22Rv1 (cell line): ENCODE data around the gene DIRAS1.

Experiments
- H3K27ac ChIP-seq: fragments of 450-650 bp; 2 replicates; pipeline ENCODE4 v1.5.1; 2017
- ZFX ChIP-seq: fragments of 450-650 bp; IDR thresholded peaks from 2 replicates; pipeline ENCODE4 v1.6.1; 2017; ENCODE audit warnings: antibody characterized with exemption, borderline replicate concordance
- TF ChIP-seq, protein P1 (sequence below): fragments of 450-650 bp; IDR thresholded peaks from 2 replicates; pipeline ENCODE4 v1.5.1; 2017; ENCODE audit warnings: mild to moderate bottlenecking

The DIRAS1 gene

DNA sequence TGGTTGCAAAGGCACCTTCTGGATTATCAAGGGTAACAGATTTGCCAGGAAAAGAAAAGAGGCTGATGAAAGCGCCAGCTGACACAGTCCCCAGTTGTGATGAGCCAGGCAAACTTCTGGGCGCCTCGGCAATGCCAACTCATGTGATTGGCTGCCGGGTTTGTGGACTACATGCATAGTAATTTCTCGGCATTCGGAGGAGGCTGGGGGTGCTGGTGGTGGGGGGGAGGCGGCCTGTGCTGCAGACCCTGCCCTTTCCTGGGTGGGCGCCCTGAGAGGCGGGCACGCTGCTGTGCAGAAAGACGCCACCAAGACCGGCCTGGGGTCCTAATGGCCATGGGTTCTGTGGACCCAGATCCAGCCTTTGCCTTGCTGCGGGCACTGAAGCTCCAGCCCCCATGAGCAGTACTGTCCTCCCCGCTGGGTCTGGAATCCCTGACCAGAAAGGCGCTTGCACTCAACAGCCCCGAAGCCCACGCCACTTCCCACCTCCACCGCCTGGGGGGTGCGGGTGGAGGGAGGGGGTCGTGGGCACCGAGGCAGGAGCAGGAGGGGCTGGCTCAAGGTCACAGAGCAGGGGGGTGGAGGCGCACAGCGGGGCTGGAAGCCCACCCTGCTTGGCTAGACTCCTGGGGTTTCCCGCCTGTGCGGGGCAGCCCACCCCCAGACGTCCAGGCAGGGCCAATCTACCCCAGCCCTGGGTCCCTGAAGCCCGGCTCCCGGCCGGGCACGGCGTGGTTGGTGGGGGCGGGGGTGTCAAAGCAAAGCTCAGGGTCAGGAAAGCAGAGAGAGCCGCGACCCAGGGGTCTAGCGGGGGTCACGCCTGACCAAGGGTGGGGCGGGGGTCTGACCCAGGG lies 1.0 kb downstream of the DIRAS1 start:
- peak overlapping the region; percentile 65 for H3K27ac ChIP-seq
- TF ChIP-seq, protein P1, sequence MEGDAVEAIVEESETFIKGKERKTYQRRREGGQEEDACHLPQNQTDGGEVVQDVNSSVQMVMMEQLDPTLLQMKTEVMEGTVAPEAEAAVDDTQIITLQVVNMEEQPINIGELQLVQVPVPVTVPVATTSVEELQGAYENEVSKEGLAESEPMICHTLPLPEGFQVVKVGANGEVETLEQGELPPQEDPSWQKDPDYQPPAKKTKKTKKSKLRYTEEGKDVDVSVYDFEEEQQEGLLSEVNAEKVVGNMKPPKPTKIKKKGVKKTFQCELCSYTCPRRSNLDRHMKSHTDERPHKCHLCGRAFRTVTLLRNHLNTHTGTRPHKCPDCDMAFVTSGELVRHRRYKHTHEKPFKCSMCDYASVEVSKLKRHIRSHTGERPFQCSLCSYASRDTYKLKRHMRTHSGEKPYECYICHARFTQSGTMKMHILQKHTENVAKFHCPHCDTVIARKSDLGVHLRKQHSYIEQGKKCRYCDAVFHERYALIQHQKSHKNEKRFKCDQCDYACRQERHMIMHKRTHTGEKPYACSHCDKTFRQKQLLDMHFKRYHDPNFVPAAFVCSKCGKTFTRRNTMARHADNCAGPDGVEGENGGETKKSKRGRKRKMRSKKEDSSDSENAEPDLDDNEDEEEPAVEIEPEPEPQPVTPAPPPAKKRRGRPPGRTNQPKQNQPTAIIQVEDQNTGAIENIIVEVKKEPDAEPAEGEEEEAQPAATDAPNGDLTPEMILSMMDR, result no peak
- no peak for TF ChIP-seq ZFX

DNA sequence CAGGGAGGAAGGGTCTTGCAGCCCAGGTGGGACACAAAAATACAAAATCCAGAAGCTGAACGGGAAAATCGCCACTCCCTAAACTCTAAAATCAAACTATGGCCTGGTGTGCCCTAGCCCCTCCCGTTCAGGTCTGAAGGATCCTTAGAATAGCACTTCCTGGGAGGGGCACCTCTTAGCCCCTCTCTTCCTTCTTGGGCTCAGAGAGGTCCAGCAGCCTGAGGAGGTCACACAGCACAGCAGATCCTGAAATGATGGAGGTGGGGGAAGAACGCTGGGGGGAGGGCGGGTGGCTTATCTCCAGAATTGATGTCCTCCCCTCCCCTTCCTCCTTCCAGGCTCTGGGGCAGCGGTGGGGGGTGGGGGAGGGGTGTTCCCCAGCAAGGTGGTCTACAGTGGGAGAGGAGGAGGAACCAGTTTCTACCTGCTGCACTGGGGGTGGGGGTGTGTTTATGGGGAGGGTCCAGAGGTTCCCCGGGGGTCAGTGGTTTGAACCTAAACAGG lies 1.9 kb downstream of the DIRAS1 start:
- H3K27ac ChIP-seq, result peak overlapping the region; percentile 65; the same call in 1 of the 2 replicates
- TF ChIP-seq, protein P1, result no peak
- TF ChIP-seq ZFX, result no peak

DNA sequence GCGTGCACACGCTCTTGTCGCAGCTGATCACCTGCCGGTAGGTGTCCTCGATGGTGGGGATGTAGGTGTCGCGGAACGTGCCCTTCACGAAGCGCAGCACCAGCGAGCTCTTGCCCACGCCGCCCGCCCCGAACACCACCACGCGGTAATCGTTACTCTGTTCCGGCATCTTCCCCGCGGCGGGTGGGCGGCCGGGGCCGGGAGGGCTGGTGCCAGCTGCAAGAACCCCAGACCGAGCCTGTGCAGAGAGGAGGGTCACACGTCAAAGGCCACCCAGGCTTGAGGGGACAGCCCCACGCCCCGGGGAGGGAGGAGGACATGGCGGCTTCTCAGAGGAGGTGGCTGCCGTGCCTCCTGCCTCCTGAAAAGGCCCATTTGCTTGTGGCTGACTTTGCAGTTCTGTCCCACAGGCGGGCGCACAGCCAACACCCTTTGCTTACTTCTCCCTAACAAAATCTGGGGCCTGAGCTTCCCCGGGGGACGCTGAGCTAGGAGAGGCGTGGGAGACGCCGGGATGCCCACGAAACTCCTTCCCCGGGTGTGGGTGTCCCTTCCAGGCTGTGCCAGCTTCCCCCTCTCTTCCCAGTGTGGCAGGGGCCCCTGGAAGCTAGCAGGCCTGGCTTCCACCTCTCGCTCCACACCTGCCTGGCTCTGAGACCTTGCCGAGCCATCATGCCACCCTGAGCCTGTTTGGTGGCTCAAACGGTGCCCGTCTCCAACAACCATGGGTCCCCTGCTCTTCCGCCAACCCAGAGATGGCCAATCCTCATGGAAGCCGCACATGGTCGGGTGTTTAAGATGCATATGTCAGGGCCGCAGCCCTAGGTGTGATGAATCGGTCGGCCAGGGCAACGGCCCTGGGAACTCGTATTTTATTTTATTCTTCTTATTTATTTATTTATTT lies 3.3 kb downstream of the DIRAS1 start:
- H3K27ac ChIP-seq, result no peak overlapping the region
- no peak for TF ChIP-seq ZFX

DNA sequence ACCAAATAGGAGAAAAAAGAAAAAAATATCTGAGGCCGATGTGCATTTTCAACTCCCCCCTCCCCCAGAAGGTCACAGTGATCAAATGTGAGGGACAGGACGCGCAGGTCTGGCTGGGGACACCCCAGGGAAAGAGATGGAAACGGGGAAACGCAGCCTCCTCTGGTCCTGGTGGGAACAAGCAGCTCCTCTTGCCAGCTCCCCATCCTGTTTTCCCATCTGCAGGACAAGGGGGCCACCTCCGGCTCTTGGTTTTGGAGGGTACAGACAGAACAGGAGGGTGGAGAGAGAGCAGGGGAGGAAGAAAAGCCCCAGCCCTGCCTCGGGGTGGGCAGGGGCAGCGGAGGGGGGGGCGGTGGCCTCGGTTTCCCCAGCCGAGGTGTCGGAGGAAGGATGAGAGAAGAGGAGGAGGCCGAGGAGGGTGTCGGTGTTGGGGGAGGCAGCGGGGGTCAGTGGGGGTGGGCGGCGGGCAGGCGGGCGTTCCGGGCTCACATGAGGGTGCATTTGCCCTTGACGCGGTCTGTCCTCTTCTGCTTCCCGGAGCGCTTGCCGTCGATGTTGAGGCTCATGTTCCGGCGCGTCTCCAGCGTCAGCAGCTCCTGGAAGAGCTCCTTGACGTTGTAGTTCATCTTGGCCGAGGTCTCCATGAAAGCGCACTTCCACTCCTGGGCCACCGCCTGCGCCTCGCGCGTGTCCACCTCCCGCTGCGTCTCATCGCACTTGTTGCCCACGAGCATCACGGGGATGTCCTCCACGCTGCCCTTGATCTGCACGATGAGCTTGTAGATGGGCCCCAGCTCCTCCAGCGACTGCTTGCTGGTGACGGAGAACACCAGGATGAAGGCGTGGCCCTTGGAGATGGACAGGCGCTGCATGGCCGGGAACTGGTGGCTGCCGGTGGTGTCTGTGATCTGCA lies 4.2 kb downstream of the DIRAS1 start:
- no peak overlapping the region for H3K27ac ChIP-seq
- no peak for TF ChIP-seq ZFX
- TF ChIP-seq, protein P1, result no peak

DNA sequence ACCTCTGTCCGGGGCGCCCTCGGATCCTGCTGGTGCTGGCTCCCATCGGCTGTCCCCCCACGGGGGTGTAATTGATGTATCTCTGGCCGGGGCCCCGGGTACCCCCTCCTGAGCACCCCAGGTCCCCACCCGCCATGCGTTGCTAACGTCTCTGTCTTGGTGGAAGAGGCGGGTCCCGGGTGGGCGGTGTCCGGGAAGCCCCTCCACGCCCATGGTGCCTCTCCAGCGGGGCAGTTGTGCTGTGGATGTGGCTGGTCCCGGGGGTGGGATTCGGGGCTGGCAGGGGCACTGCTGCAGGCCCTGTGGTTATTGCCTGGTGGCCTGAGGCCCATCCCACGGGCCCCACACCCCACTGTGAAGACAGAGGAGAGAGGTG lies 4.9 kb downstream of the DIRAS1 start:
- H3K27ac ChIP-seq, result no peak overlapping the region
- TF ChIP-seq ZFX, result no peak
- TF ChIP-seq, protein P1, result no peak

DNA sequence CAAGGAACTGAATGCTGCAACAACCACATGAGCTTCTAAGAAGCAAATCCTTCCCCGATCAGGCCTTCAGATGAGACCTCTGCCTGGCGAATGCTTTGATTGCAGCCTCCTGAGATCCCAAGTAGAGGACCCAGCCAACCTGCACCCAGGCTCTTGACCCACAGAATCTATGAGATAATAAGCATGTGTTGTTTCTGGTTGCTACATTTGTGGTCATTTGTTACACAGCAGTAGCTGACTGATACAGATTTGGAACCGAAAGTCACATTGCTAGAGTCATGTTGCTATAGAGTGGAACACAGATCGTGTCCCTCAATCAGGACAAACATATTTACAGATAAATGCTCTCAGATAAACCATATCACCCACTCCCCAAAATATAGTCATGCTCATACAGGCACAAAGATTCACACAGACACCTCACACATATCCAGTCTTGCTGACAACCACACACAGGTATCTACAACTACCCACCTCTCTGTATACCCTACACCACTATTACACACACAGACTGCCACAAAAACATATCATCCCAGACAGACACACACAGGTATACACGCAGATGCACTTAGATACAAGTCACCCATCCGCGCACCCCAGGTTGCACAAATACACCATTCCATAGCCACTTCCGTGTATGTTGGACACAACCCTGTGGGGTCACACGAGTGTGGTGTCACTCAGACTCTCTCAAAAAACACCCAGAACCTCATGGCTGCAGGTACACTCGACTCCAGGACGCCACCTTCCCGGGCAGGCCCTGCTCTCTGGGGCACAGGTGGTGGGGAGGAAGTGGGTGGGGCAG lies 5.5 kb downstream of the DIRAS1 start:
- TF ChIP-seq ZFX, result no peak
- TF ChIP-seq, protein P1, result no peak
- no peak overlapping the region for H3K27ac ChIP-seq
